ENCODE data around the gene MOK. TPM values are rescaled to one million over a fixed set of nuclear protein-coding genes. Genes with fewer than 3 reads are reported as not detected.

The MOK gene
- total RNA-seq, 2 experiments from 2014 or later, result 2.3 to 2.5 TPM

DNA sequence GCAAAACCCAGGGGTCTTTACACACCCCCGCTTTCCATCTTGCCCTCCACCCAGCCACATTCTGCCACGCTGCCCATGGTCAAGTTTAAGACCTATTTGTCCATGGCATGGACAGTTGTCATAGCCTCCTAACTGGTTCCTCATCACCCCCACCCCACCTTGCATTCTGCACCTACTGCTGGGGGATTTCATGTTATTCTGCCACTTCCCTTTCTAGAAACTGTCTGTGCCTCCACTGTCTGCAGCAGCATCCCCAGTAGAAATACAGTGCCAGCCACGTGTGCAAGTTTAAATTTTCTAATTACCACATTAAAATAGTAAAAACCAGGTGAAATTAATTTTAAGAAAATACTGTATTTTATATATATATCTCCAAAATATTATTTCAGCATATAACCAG is 102.0 kb downstream of the MOK start:
- POLR2A ChIA-PET, result no interaction called here
- TF ChIP-seq CTCF (IDR thresholded peaks at IDR 0.05), result no peak
- Mint-ChIP-seq H3K9me3 (no peaks in the 10 kb centered on the region), H3K27me3 (no peaks in the 10 kb centered on the region), H3K4me1 (ENCODE audit: low read depth) (peaks cover 45% of the 10 kb centered on the region), H3K36me3 (ENCODE audit: low read depth) (peaks cover 86% of the 10 kb centered on the region), H3K4me3 (no peak overlapping the region), H3K27ac (no peak overlapping the region)
- DNase-seq (no peak), ATAC-seq (ENCODE audit: poor library complexity) (no peak)
- intact Hi-C loops (cut with DNase I, micrococcal nuclease), result no loop called here
- no peak overlapping the region for H3K4me3 ChIP-seq (ENCODE audit: low read length)
- no peaks in the 10 kb centered on the region for H3K27me3 ChIP-seq (ENCODE audit: control insufficient read depth in 1 of 2, insufficient read depth in 2 of 2, low read length in 2 of 2)
- no peaks in the 10 kb centered on the region for H3K9me3 ChIP-seq (ENCODE audit: control insufficient read depth in 1 of 2, insufficient read depth in 1 of 2, low read length in 2 of 2)
- peaks cover 33% of the 10 kb centered on the region for H3K4me1 ChIP-seq (ENCODE audit: insufficient read depth, low read length)
- peaks cover 50% of the 10 kb centered on the region for H3K36me3 ChIP-seq (ENCODE audit: insufficient read depth, low read length)
- CTCF ChIA-PET, result no interaction called here
- no peak overlapping the region for H3K27ac ChIP-seq (ENCODE audit: low read depth in 1 of 2, low read length in 2 of 2)

GRCh38 chr14:102201776-102202175 is 103.2 kb downstream of the MOK start:
- Histone ChIP-seq H3K27ac (ENCODE audit: low read depth in 1 of 2, low read length in 2 of 2) (no peak overlapping the region), H3K27me3 (ENCODE audit: control insufficient read depth in 1 of 2, insufficient read depth in 2 of 2, low read length in 2 of 2) (no peaks in the 10 kb centered on the region), H3K4me3 (ENCODE audit: low read length) (no peak overlapping the region), H3K36me3 (ENCODE audit: insufficient read depth, low read length) (peaks cover 55% of the 10 kb centered on the region), H3K9me3 (ENCODE audit: control insufficient read depth in 1 of 2, insufficient read depth in 1 of 2, low read length in 2 of 2) (no peaks in the 10 kb centered on the region), H3K4me1 (ENCODE audit: insufficient read depth, low read length) (peaks cover 33% of the 10 kb centered on the region)
- Mint-ChIP-seq H3K27me3 (no peaks in the 10 kb centered on the region), H3K4me1 (ENCODE audit: low read depth) (peaks cover 57% of the 10 kb centered on the region), H3K27ac (peak overlapping the region; percentile 69), H3K4me3 (no peak overlapping the region), H3K36me3 (ENCODE audit: low read depth) (peaks cover 86% of the 10 kb centered on the region), H3K9me3 (no peaks in the 10 kb centered on the region)
- POLR2A ChIA-PET, result no interaction called here
- ATAC-seq (ENCODE audit: poor library complexity) (no peak), DNase-seq (no peak)
- no peak for TF ChIP-seq CTCF (IDR thresholded peaks at IDR 0.05)
- intact Hi-C loops (cut with DNase I, micrococcal nuclease), result no loop called here
- CTCF ChIA-PET, result no interaction called here

- peaks cover 61% of the 10 kb centered on the region for H3K4me1 Mint-ChIP-seq (ENCODE audit: low read depth)
- CTCF ChIA-PET, result no interaction called here
- H3K36me3 ChIP-seq (ENCODE audit: insufficient read depth, low read length), result peaks cover 59% of the 10 kb centered on the region
- no peak overlapping the region for H3K4me3 ChIP-seq (ENCODE audit: low read length)
- no peak overlapping the region for H3K27ac ChIP-seq (ENCODE audit: low read depth in 1 of 2, low read length in 2 of 2)
- H3K4me1 ChIP-seq (ENCODE audit: insufficient read depth, low read length), result peaks cover 33% of the 10 kb centered on the region
- H3K27ac Mint-ChIP-seq, result peak overlapping the region; percentile 69
- DNase-seq (no peak), ATAC-seq (ENCODE audit: poor library complexity) (peak; percentile 30)
- H3K9me3 Mint-ChIP-seq, result no peaks in the 10 kb centered on the region
- no peaks in the 10 kb centered on the region for H3K27me3 Mint-ChIP-seq
- H3K9me3 ChIP-seq (ENCODE audit: control insufficient read depth in 1 of 2, insufficient read depth in 1 of 2, low read length in 2 of 2), result no peaks in the 10 kb centered on the region
- H3K4me3 Mint-ChIP-seq, result peak overlapping the region; percentile 26
- POLR2A ChIA-PET, result no interaction called here
- no peak for TF ChIP-seq CTCF (IDR thresholded peaks at IDR 0.05)
- intact Hi-C loops (cut with DNase I, micrococcal nuclease), result no loop called here
- H3K36me3 Mint-ChIP-seq (ENCODE audit: low read depth), result peaks cover 86% of the 10 kb centered on the region
- H3K27me3 ChIP-seq (ENCODE audit: control insufficient read depth in 1 of 2, insufficient read depth in 2 of 2, low read length in 2 of 2), result no peaks in the 10 kb centered on the region
Measured at GRCh38 chr14:102201353-102201738, 103.6 kb downstream of the MOK start.
